Measurements from ENCODE around the gene CREBRF.
"Not testable (repeated sequence)": the region's sequence is repeated elsewhere in the genome, so short reads cannot be mapped to it uniquely, and the experiment has no call there.

DNA sequence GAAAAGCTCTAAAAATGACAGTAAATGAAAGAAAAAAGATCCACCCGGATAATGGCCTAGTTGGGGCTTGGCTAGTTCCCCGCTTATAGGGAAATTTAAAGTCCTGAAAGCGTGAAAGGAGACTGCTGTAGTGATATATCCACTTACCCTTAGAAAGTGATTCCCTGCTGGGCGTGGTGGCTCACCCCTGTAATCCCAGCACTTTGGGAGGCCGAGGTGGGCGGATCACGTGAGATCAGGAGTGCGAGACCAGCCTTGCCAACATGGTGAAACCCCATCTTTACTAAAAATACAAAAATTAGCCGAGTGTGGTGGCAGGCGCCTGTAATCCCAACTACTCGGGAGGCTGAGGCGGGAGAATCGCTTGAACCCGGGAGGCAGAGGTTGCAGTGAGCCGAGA, 39.1 kb upstream of the CREBRF start:
- not testable (repeated sequence) for TF ChIP-seq EZH2phosphoT487 (conservative IDR thresholded peaks at IDR 0.05; ENCODE audit: low read length)
- TF ChIP-seq, protein P1, sequence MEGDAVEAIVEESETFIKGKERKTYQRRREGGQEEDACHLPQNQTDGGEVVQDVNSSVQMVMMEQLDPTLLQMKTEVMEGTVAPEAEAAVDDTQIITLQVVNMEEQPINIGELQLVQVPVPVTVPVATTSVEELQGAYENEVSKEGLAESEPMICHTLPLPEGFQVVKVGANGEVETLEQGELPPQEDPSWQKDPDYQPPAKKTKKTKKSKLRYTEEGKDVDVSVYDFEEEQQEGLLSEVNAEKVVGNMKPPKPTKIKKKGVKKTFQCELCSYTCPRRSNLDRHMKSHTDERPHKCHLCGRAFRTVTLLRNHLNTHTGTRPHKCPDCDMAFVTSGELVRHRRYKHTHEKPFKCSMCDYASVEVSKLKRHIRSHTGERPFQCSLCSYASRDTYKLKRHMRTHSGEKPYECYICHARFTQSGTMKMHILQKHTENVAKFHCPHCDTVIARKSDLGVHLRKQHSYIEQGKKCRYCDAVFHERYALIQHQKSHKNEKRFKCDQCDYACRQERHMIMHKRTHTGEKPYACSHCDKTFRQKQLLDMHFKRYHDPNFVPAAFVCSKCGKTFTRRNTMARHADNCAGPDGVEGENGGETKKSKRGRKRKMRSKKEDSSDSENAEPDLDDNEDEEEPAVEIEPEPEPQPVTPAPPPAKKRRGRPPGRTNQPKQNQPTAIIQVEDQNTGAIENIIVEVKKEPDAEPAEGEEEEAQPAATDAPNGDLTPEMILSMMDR (IDR thresholded peaks at IDR 0.05; ENCODE audit: insufficient read depth, low read length, poor library complexity, severe bottlenecking): not testable (repeated sequence)

Measured in SU-DHL-6 (cell line).